ENCODE results near the gene PLEKHA7. TPM values are rescaled to one million over a fixed set of nuclear protein-coding genes. Genes with fewer than 3 reads are reported as not detected.
A peak's percentile ranks its signal among the peaks of the same experiment; 100 is the strongest.

The PLEKHA7 gene
- total and polyA plus RNA-seq, 2 experiments from 2014 or later = 40.8 to 167 TPM

DNA sequence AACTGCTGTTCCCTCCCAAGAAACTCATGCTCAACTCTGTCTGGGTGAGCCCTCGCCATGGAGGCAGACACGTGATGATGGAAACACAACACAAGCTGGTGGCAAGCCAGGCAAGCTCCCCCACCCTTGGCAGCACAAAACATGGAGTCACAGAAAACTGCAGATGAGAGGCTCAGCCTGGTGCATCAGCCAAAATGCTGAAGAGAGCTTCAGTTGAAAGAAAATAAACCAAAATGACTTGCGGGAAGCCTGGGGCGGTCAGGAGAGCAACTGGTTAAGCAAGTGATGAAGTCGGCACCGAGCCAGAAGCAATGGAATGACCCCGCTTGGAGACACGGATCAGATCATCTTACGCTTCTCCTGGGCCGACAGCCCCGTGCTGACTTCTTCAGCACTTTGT lies 207.4 kb downstream of the PLEKHA7 start:
- no peak for TF ChIP-seq CTCF (IDR thresholded peaks at IDR 0.05; ENCODE audit: low read depth, low read length)
- no peaks in the 10 kb centered on the region for H3K9me3 ChIP-seq (ENCODE audit: low read depth)
- H3K36me3 ChIP-seq = peaks cover 33% of the 10 kb centered on the region
- H3K27me3 ChIP-seq = no peaks in the 10 kb centered on the region
- no peak overlapping the region for H3K4me3 ChIP-seq
- H3K27ac ChIP-seq = no peak overlapping the region
- peaks cover 14% of the 10 kb centered on the region for H3K4me1 ChIP-seq (ENCODE audit: low read depth)
- DNase-seq (ENCODE audit: low read depth in 1 of 2, low spot score in 1 of 2) = peak in 1 of 2 donors; percentile 46

DNA sequence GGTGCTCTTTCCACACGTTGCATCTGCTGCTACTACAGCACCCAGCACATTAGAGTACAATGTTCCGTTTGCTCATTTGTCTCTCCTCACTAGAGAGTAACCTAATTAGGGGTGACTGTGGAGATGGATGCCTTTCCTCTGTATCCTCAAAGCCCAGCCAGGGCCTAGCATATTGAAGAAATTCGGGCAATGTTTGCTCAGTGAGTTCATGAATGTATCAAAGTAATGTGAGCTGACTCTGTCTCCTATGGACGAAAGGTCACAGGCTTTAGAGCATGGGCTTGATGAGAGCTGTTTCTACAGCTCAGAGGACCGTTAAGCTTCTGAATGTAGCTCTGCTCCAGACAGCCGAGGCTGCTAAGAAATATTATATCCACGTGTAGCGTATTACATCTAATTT lies 208.3 kb downstream of the PLEKHA7 start:
- no peak overlapping the region for H3K4me3 ChIP-seq
- no peak overlapping the region for H3K27ac ChIP-seq
- no peak for TF ChIP-seq CTCF (IDR thresholded peaks at IDR 0.05; ENCODE audit: low read depth, low read length)
- H3K36me3 ChIP-seq = peaks cover 33% of the 10 kb centered on the region
- DNase-seq (ENCODE audit: low read depth in 1 of 2, low spot score in 1 of 2) = no peak
- peaks cover 18% of the 10 kb centered on the region for H3K4me1 ChIP-seq (ENCODE audit: low read depth)
- H3K9me3 ChIP-seq (ENCODE audit: low read depth) = no peaks in the 10 kb centered on the region
- no peaks in the 10 kb centered on the region for H3K27me3 ChIP-seq

GRCh38 chr11:16804104-16804947 lies 209.9 kb downstream of the PLEKHA7 start:
- DNase-seq (ENCODE audit: low read depth in 1 of 2, low spot score in 1 of 2) = peak in 1 of 2 donors; percentile 94
- peak overlapping the region; percentile 58 for H3K27ac ChIP-seq
- no peaks in the 10 kb centered on the region for H3K9me3 ChIP-seq (ENCODE audit: low read depth)
- peaks cover 27% of the 10 kb centered on the region for H3K36me3 ChIP-seq
- no peaks in the 10 kb centered on the region for H3K27me3 ChIP-seq
- peaks cover 19% of the 10 kb centered on the region for H3K4me1 ChIP-seq (ENCODE audit: low read depth)
- H3K4me3 ChIP-seq = no peak overlapping the region
- no peak for TF ChIP-seq CTCF (IDR thresholded peaks at IDR 0.05; ENCODE audit: low read depth, low read length)

GRCh38 chr11:16801288-16801980 lies 212.8 kb downstream of the PLEKHA7 start:
- Histone ChIP-seq H3K4me1 (ENCODE audit: low read depth) (peaks cover 13% of the 10 kb centered on the region), H3K27ac (peak overlapping the region; percentile 19), H3K9me3 (ENCODE audit: low read depth) (no peaks in the 10 kb centered on the region), H3K4me3 (no peak overlapping the region), H3K36me3 (peaks cover 15% of the 10 kb centered on the region), H3K27me3 (no peaks in the 10 kb centered on the region)
- no peak for TF ChIP-seq CTCF (IDR thresholded peaks at IDR 0.05; ENCODE audit: low read depth, low read length)
- DNase-seq (ENCODE audit: low read depth in 1 of 2, low spot score in 1 of 2) = peak in 1 of 2 donors; percentile 52

- Histone ChIP-seq H3K9me3 (ENCODE audit: low read depth) (no peaks in the 10 kb centered on the region), H3K4me1 (ENCODE audit: low read depth) (peaks cover 13% of the 10 kb centered on the region), H3K4me3 (no peak overlapping the region), H3K36me3 (peaks cover 18% of the 10 kb centered on the region), H3K27ac (peak overlapping the region; percentile 24), H3K27me3 (no peaks in the 10 kb centered on the region)
- no peak for TF ChIP-seq CTCF (IDR thresholded peaks at IDR 0.05; ENCODE audit: low read depth, low read length)
- DNase-seq (ENCODE audit: low read depth in 1 of 2, low spot score in 1 of 2) = no peak
These were observed 213.8 kb downstream of the PLEKHA7 start for GRCh38 chr11:16800382-16800781.

Measured in cardiac muscle cell (in vitro differentiated cells and primary cell).